GM04504 (cell line): ENCODE measurements around the gene TPPP3.

Experiments used
- DNase-seq: peaks from one replicate; pipeline ENCODE4 v3.0.0-alpha.2; 2012; ENCODE audit warnings: low read depth

The TPPP3 gene

GRCh38 chr16:67393111-67393787 lies at the start of gene TPPP3:
TPPP3 (minus strand) TSS chr16:67393498; CDS start chr16:67391111, 2,387 bp downstream.
- DNase-seq, result peak; percentile 52

- DNase-seq, result no peak
Measured at GRCh38 chr16:67442581-67443255, 49.4 kb upstream of the TPPP3 start.

DNA sequence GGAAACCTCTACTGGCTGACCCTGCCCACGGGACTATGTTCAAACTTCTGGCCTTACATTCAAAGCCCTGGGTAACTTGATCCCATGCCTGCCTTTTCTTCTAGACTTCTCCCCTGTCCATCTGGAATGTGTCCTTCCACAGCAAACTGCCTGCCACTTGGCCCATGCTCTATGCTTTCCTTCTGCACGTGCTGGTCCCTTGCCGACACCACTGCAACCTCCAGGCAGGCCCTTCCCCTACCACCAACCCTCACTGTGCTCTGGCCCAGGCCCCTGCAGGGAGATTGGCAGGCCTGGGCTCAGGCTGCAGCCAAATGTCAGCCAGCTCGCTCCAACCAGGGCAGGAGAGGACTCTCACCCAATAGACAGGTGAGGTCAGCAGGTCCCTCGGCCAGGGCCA lies 48.6 kb upstream of the TPPP3 start:
- DNase-seq, result no peak

GRCh38 chr16:67441271-67441753 lies 48.0 kb upstream of the TPPP3 start:
- DNase-seq, result no peak

- no peak for DNase-seq
Measured at GRCh38 chr16:67438824-67439393, 45.6 kb upstream of the TPPP3 start.

DNA sequence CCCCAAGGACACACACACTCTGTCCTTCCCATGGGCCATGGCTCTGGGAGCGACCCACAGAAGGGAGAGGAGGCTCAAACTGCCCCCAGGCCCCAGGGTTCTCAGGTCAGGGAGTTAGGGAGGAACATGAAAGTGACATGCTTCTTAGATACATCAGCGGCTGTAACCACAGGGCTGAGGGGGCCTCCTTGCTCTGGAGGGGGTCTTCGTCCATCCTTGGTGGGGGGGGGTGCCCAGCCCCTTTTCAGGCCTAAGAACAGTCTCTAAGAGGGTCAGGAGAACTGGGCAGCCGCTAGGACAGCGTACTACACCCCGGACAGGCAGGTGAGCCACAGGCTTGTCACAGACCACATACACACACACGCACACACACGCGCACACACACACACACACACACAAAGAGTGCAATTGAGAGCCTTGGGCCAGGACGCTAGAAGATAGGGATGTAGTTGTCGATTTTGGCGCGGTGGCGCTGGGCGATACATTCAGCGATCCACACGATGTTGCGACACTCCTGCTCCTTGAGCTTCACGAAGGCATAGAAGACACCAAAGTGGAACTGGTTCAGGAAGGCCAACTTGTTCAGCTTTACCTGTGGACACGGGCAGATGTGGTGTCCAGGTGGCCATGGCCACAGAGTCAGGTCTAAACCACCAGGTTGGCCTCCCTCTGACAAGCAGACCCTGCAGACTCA lies 44.9 kb upstream of the TPPP3 start:
- DNase-seq, result no peak

- no peak for DNase-seq
Measured at GRCh38 chr16:67437513-67437912, 44.2 kb upstream of the TPPP3 start.

DNA sequence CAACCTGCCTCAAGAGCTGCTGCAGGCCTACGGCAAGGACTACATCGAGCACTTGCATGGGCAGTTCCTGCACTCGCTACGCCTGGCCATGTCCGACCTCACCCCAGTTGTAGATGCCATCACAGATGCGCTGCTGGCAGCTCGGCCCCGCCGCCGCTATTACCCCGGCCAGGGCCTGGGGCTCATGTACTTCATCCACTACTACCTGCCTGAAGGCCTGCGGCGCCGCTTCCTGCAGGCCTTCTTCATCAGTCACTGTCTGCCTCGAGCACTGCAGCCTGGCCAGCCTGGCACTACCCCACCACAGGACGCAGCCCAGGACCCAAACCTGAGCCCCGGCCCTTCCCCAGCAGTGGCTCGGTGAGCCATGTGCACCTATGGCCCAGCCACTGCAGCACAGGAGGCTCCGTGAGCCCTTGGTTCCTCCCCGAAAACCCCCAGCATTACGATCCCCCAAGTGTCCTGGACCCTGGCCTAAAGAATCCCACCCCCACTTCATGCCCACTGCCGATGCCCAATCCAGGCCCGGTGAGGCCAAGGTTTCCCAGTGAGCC lies 43.4 kb upstream of the TPPP3 start:
- no peak for DNase-seq

- no peak for DNase-seq
Measured at GRCh38 chr16:67435758-67436164, 42.5 kb upstream of the TPPP3 start.

- DNase-seq, result no peak
Measured at GRCh38 chr16:67433131-67433719, 39.9 kb upstream of the TPPP3 start.

DNA sequence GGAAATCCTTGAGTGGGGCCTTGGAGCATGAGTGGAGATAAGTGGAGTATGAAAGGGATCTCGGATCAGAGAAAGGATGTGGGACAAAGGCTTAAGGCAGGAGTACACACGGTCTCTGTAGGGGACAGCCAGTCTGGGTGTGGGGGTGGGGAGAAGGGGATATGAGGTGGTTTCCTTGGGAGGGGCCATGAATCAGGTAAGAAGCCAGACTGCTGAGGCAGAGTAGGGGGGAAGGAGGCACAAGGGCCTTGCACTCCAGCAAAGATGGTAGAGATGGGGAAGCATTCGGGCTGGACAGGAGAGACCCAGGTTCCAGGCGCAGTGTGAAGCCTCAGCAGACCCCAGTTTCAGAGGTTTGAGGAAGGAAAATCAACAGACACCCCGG lies 39.2 kb upstream of the TPPP3 start:
- DNase-seq, result no peak

DNA sequence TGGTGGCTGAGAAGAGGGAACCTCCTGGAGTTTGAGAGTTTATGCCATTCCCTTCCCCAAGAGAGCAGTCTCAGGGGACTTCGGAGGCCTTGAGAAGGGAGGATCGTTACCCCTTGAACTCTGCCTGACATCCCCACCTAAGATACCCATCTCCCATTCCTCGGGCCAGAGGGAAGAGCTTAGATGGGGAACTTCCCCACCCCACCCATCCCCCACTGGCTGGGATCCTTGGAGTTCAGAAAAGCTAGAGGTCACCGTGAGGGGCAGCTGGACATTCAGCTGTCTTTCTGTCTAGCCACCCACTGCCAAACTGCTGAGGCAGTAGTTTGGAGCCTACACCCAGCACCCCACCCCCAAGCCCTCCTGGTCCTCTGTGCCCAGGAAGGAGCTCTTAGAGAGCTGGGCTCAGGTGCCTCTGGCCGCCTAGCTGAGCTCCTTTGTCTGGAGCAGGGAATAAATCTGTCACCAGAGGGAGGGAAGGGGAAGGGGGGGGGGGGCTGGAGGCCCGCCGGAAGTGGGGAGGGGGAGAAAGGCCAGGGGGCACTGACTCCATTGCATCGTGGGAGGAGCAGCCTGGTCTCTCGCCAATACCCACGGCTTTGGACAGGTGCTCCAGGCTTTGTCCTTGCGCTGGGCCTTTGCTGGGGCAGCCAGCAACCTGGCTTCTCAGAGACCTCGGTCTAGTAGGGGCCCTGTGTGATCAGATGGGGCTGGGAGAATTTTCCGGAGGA lies 38.6 kb upstream of the TPPP3 start:
- no peak for DNase-seq

GRCh38 chr16:67430977-67431774 lies 37.9 kb upstream of the TPPP3 start, which contains the start of gene HSD11B2:
HSD11B2 (plus strand) TSS chr16:67431121; CDS start chr16:67431249, 128 bp downstream.
- no peak for DNase-seq

GRCh38 chr16:67430504-67430976 lies 37.2 kb upstream of the TPPP3 start:
- no peak for DNase-seq

DNA sequence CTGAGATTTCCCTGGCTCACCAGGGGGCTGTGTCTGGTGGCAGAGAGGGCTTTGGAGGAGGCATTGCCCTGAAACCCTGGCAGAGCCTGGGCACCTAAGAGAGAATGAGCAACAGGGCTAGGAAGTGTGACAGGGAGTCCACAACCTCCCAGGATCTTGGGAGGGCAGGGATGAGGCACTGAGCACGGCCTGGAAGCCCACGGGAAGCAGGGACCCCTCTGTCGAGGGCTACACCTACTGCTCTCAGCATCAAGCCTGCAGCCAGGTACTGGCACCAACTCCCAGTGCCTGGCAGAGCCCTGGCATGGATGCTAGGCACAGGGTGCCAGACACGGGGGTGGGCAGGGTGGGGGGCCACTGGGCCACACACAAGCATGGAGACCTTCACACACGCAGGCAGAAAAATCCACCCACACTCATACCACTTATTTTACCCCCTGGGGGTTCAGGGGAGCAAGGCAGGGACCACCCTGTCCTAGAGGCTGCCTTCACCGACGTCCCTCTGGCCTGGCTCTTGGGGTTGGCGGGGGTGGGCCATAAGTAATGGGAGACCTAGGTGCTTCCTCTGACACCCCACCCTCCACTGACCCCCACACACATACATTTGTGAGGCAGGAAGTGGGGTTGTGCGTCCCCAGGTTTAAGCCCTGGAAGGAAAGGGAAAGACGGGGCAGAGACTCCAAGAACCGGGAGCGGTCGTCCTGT lies 36.7 kb upstream of the TPPP3 start:
- no peak for DNase-seq

DNA sequence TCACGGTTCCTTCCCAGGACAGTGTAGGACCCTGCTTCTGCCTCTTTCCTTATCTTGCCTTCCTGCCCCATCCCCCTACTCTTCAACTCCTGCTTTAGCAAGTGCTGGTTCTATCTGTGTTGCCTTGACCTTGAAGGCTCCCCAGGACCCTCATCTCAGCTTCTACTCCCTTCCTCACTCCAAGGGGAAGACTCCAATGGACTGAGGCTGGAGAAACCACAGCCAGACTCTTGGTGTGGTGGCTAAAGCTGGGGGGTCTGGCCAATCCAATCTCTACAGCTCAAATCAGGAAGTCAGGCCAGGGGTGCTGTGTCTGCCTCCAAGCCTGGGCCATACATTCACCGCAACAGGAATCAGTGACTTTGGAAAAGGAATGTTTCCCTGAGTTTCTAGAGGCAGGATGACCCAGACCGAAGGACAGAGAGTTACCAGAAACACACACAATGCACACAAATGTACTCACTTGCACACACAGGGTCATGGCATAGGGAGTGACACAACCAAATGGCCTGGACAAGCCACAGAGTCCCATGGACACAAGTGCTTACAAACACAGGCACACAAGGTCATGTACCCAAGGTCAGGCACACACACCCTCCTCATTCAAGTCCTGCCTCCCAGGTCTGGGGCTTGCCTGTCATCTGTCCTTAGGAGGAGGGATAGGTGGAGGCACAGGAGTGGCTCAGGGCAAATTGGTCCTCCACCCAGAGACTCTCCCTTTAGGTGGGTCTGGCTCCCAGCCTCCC lies 35.9 kb upstream of the TPPP3 start:
- no peak for DNase-seq

GRCh38 chr16:67428146-67428731 lies 34.9 kb upstream of the TPPP3 start:
- peak; percentile 24 for DNase-seq

DNA sequence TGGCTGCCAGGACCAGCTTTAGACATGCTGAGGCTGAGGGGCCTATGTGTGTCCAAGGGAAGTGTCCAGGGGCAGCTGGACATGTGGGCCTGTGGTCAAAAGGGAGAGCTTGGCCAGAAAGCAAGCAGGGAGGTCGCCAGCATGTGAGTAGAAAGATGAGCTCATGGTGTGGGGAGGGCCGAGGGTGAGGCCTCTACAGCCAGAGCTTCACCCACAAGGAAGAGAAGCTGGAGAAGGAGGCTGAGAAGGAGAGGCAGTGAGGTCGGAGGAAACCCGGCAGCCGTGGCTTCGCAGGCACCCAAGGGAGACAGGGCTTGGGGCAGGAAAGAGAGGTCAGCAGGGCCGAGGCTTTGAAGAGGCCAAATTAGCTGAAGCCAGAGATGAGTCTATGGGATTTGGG lies 33.7 kb upstream of the TPPP3 start:
- DNase-seq, result no peak
